GM08714 (cell line): ENCODE measurements around the gene MRPS18B.
"Not testable (repeated sequence)": the region's sequence is repeated elsewhere in the genome, so short reads cannot be mapped to it uniquely, and the experiment has no call there.

ENCODE experiments used
- H3K4me3 ChIP-seq: fragments of 200-500 bp; sonication (Bioruptor generic); 2 replicates; pipeline ENCODE4 v1.5.1; 2014; ENCODE audit warnings: mild to moderate bottlenecking, low read length, inconsistent platforms
- ZNF274 ChIP-seq: IDR thresholded peaks from 2 replicates; pipeline ENCODE4 v1.6.1; 2012; ENCODE audit warnings: mild to moderate bottlenecking, low read depth, low read length

MRPS18B gene

GRCh38 chr6:30644769-30645168 lies 27.1 kb downstream of the MRPS18B start:
- no peak for TF ChIP-seq ZNF274

GRCh38 chr6:30645989-30646388 lies 28.3 kb downstream of the MRPS18B start:
- no peak overlapping the region for H3K4me3 ChIP-seq
- TF ChIP-seq ZNF274 = no peak

More at GRCh38 chr6:30644769-30645168, 27.1 kb downstream of the MRPS18B start:
- H3K4me3 ChIP-seq = no peak overlapping the region

GRCh38 chr6:30646450-30647241 lies 29.0 kb downstream of the MRPS18B start, which contains the start of gene C6orf136:
C6orf136 (plus strand) TSS chr6:30647133; CDS start chr6:30647232, 99 bp downstream.
- no peak for TF ChIP-seq ZNF274
- H3K4me3 ChIP-seq = peak within 1 kb of the TSS; percentile 90

- no peak for TF ChIP-seq ZNF274
- H3K4me3 ChIP-seq = peak overlapping the region; percentile 90
Observed at GRCh38 chr6:30647242-30648116, 29.8 kb downstream of the MRPS18B start.

GRCh38 chr6:30651143-30651542 lies 33.5 kb downstream of the MRPS18B start:
- no peak overlapping the region for H3K4me3 ChIP-seq
- no peak for TF ChIP-seq ZNF274

GRCh38 chr6:30654798-30655742 lies 37.4 kb downstream of the MRPS18B start:
- no peak overlapping the region for H3K4me3 ChIP-seq
- TF ChIP-seq ZNF274 = no peak

- H3K4me3 ChIP-seq = no peak overlapping the region
- TF ChIP-seq ZNF274 = no peak
Observed at GRCh38 chr6:30655743-30656094, 38.1 kb downstream of the MRPS18B start.

- H3K4me3 ChIP-seq = no peak overlapping the region
- TF ChIP-seq ZNF274 = no peak
Observed at GRCh38 chr6:30656513-30656912, 38.9 kb downstream of the MRPS18B start.

- H3K4me3 ChIP-seq = no peak overlapping the region
- no peak for TF ChIP-seq ZNF274
Observed at GRCh38 chr6:30657454-30657853, 39.8 kb downstream of the MRPS18B start.

GRCh38 chr6:30657922-30658321 lies 40.3 kb downstream of the MRPS18B start:
- H3K4me3 ChIP-seq = not testable (repeated sequence)

GRCh38 chr6:30664994-30665767 lies 47.5 kb downstream of the MRPS18B start:
- H3K4me3 ChIP-seq = no peak overlapping the region
- TF ChIP-seq ZNF274 = no peak

GRCh38 chr6:30666300-30666699 lies 48.7 kb downstream of the MRPS18B start:
- not testable (repeated sequence) for H3K4me3 ChIP-seq
